Esophagus squamous epithelium (tissue), 4 donors: Measurements from ENCODE around the gene XRCC4.

ENCODE experiments used
- CTCF ChIP-seq, 6 experiments: fragments of 450-650 bp in 4 of 6; fragments of 200-600 bp in 2 of 6; sonication (generic) in 2 of 6; IDR thresholded peaks; one replicate each; pipeline ENCODE4 v1.5.1; 2016 to 2019; ENCODE audit warnings: antibody characterized with exemption in 6 of 6, mild to moderate bottlenecking in 4 of 6, moderate library complexity in 4 of 6
- POLR2A ChIP-seq, 4 donors: fragments of 450-650 bp; IDR thresholded peaks; one replicate each; pipeline ENCODE4 v1.6.1; 2017; ENCODE audit warnings: antibody characterized with exemption in 4 of 4, mild to moderate bottlenecking in 4 of 4, moderate library complexity in 3 of 4

- no peak for TF ChIP-seq CTCF (IDR thresholded peaks at IDR 0.05)
- no peak for TF ChIP-seq POLR2A (IDR thresholded peaks at IDR 0.05)
Measured at GRCh38 chr5:83145882-83146331, 68.6 kb downstream of the XRCC4 start.
